Ascending aorta (tissue), 2 donors: Measurements from ENCODE around the gene NUDT1. TPM values are rescaled to one million over a fixed set of nuclear protein-coding genes. Genes with fewer than 3 reads are reported as not detected.
A peak's percentile ranks its signal among the peaks of the same experiment; 100 is the strongest.

Source experiments
- DNase-seq, 2 donors: peaks; one replicate each; pipeline ENCODE4 v3.0.0-alpha.2; 2019; ENCODE audit warnings: low spot score in 2 of 2
- H3K27ac ChIP-seq, 2 donors: fragments of 200-600 bp; sonication (generic); one replicate each; pipeline ENCODE4 v1.5.1; 2016 to 2017; ENCODE audit warnings: mild to moderate bottlenecking in 1 of 2
- H3K27me3 ChIP-seq: fragments of 200-600 bp; sonication (generic); one replicate; pipeline ENCODE4 v1.5.1; 2017
- H3K36me3 ChIP-seq, 2 donors: fragments of 200-600 bp; sonication (generic); one replicate each; pipeline ENCODE4 v1.5.1; 2016
- H3K4me1 ChIP-seq, 2 donors: fragments of 200-600 bp; sonication (generic); one replicate each; pipeline ENCODE4 v1.5.1; 2016 to 2017; ENCODE audit warnings: mild to moderate bottlenecking in 1 of 2
- H3K4me3 ChIP-seq, 2 donors: fragments of 200-600 bp; sonication (generic); one replicate each; pipeline ENCODE4 v1.5.1; 2016 to 2017; ENCODE audit warnings: mild to moderate bottlenecking in 1 of 2
- H3K9me3 ChIP-seq, 2 donors: fragments of 200-600 bp; sonication (generic); one replicate each; pipeline ENCODE4 v1.5.1; 2016
- CTCF ChIP-seq, 3 experiments: fragments of 200-600 bp in 2 of 3; fragments of 450-650 bp in 1 of 3; sonication (generic) in 2 of 3; IDR thresholded peaks; one replicate each; pipeline ENCODE4 v1.5.1; 2016 to 2019; ENCODE audit warnings: antibody characterized with exemption in 3 of 3, mild to moderate bottlenecking in 1 of 3, moderate library complexity in 1 of 3
- intact Hi-C: fragments of 100-400 bp; cut with DNase I; formaldehyde crosslinking; loops from one replicate; pipeline ENCODE4 v1.15.1; 2023
- total RNA-seq: library from RNA; depleted of rRNA; stranded (reverse); fragments of >200 nt; gene quantifications from one replicate; pipeline ENCODE4 v1.1.0, GENCODE V29; 2016

NUDT1 gene
- total RNA-seq, 1 donor from 2014 or later = 9.0 TPM

GRCh38 chr7:2290877-2291276, 48.9 kb downstream of the NUDT1 start:
- no peak overlapping the region for H3K4me3 ChIP-seq
- no peak for DNase-seq
- intact Hi-C loops = no loop called here
- no peaks in the 10 kb centered on the region for H3K36me3 ChIP-seq
- no peaks in the 10 kb centered on the region for H3K27me3 ChIP-seq
- H3K4me1 ChIP-seq = no peaks in the 10 kb centered on the region
- H3K9me3 ChIP-seq = no peaks in the 10 kb centered on the region
- no peak overlapping the region for H3K27ac ChIP-seq
- TF ChIP-seq CTCF (IDR thresholded peaks at IDR 0.05) = no peak

GRCh38 chr7:2295936-2296620, 54.1 kb downstream of the NUDT1 start:
- H3K4me1 ChIP-seq = no peaks in the 10 kb centered on the region
- H3K27me3 ChIP-seq = no peaks in the 10 kb centered on the region
- TF ChIP-seq CTCF (IDR thresholded peaks at IDR 0.05) = no peak
- H3K27ac ChIP-seq = no peak overlapping the region
- DNase-seq = no peak
- H3K4me3 ChIP-seq = no peak overlapping the region
- no peaks in the 10 kb centered on the region for H3K36me3 ChIP-seq
- intact Hi-C loops = no loop called here
- no peaks in the 10 kb centered on the region for H3K9me3 ChIP-seq

- H3K4me1 ChIP-seq = no peaks in the 10 kb centered on the region
- H3K36me3 ChIP-seq = no peaks in the 10 kb centered on the region
- H3K9me3 ChIP-seq = no peaks in the 10 kb centered on the region
- H3K4me3 ChIP-seq = no peak overlapping the region
- TF ChIP-seq CTCF (IDR thresholded peaks at IDR 0.05) = no peak
- no peak overlapping the region for H3K27ac ChIP-seq
- intact Hi-C loops = no loop called here
- no peaks in the 10 kb centered on the region for H3K27me3 ChIP-seq
- no peak for DNase-seq
Observed at GRCh38 chr7:2296832-2297231, 54.8 kb downstream of the NUDT1 start.

- TF ChIP-seq CTCF (IDR thresholded peaks at IDR 0.05) = no peak
- Histone ChIP-seq H3K4me3 (peak overlapping the region in 1 of 2 donors; percentile 8), H3K9me3 (no peaks in the 10 kb centered on the region), H3K27ac (peak overlapping the region; percentile 53 to 63), H3K4me1 (no peaks in the 10 kb centered on the region), H3K36me3 (no peaks in the 10 kb centered on the region), H3K27me3 (no peaks in the 10 kb centered on the region)
- DNase-seq = peak; percentile 12 to 68
- intact Hi-C loops = no loop called here
Observed at GRCh38 chr7:2299131-2299829, 57.3 kb downstream of the NUDT1 start.

- TF ChIP-seq CTCF (IDR thresholded peaks at IDR 0.05) = no peak
- H3K36me3 ChIP-seq = no peaks in the 10 kb centered on the region
- peak overlapping the region in 1 of 2 donors; percentile 8 for H3K4me3 ChIP-seq
- no peaks in the 10 kb centered on the region for H3K27me3 ChIP-seq
- DNase-seq = no peak
- no peaks in the 10 kb centered on the region for H3K9me3 ChIP-seq
- no peaks in the 10 kb centered on the region for H3K4me1 ChIP-seq
- H3K27ac ChIP-seq = peak overlapping the region; percentile 53 to 63
- intact Hi-C loops = no loop called here
Observed at GRCh38 chr7:2299870-2300512, 58.0 kb downstream of the NUDT1 start.

Other genes starting within 250 kb of the NUDT1 start
- 59.6 TPM for gene MAD1L1, start 9.3 kb upstream of the NUDT1 start, total RNA-seq
- 6.7 TPM for gene MRM2, start within 50 bp of the NUDT1 start, total RNA-seq
- 12.2 TPM for gene SNX8, start 72.2 kb downstream of the NUDT1 start, total RNA-seq
- gene EIF3B, start 112.6 kb downstream of the NUDT1 start, total RNA-seq = 84.9 TPM
- gene CHST12, start 161.4 kb downstream of the NUDT1 start, total RNA-seq = 79.4 TPM
- gene GRIFIN, start 234.2 kb downstream of the NUDT1 start, total RNA-seq = not detected